GM23338 (cell line): ENCODE results near the gene ECD. TPM values are rescaled to one million over a fixed set of nuclear protein-coding genes. Genes with fewer than 3 reads are reported as not detected.

Experiments
- CREB1 ChIP-seq: fragments of 250-450 bp; sonication (Bioruptor Pico); IDR thresholded peaks from 2 replicates; pipeline ENCODE4 v1.5.0; 2020; ENCODE audit warnings: low read depth, mild to moderate bottlenecking, moderate library complexity
- EZH2phosphoT487 ChIP-seq: fragments of 200-600 bp; sonication (generic); IDR thresholded peaks from one replicate; pipeline ENCODE4 v1.8.1; 2018; ENCODE audit warnings: antibody characterized with exemption; ENCODE audit not compliant: unreplicated experiment
- polyA plus RNA-seq: library from polyadenylated mRNA; unstranded; fragments of >200 nt; fragmentation: Nextera tagmentation; extraction: Ambion mirVana; gene quantifications from 2 replicates; pipeline ENCODE4 v1.2.1, GENCODE V29; 2016
- total RNA-seq: library from RNA; depleted of rRNA; stranded (reverse); fragments of >200 nt; shearing (Covaris generic); gene quantifications from 2 replicates; pipeline ENCODE4 v1.2.3, GENCODE V29; 2014
- TF ChIP-seq, protein P1 (sequence below): IDR thresholded peaks from one replicate; pipeline ENCODE4 v1.6.1; 2018; ENCODE audit warnings: antibody characterized with exemption; ENCODE audit not compliant: unreplicated experiment
- TF ChIP-seq, protein P2 (sequence below): fragments of 250-450 bp; sonication (Bioruptor Pico); IDR thresholded peaks from 2 replicates; pipeline ENCODE4 v1.5.0; 2020; ENCODE audit warnings: mild to moderate bottlenecking, moderate library complexity

The ECD gene
- total and polyA plus RNA-seq, 2 experiments from 2014 or later, result 37.8 to 56.6 TPM

DNA sequence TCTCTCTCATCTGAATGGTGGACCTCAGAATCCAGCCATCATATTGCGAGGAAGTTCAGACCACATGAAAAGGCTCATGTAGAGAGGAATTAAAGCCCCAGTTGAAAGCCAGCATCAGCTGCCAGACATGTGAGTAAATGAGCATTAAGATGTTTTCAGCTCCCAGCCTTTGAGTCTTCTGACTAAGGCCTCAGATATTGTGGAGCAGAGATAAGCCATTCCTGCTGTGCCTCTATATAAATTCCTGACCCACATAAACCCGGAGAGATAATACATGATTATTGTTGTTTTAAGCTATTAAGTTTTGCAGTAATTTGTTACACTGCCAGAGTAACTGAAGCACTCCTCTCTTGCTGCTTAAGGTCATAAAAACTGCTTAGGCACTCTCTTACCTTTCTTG, 14.8 kb upstream of the ECD start (continued):
- TF ChIP-seq, protein P1, sequence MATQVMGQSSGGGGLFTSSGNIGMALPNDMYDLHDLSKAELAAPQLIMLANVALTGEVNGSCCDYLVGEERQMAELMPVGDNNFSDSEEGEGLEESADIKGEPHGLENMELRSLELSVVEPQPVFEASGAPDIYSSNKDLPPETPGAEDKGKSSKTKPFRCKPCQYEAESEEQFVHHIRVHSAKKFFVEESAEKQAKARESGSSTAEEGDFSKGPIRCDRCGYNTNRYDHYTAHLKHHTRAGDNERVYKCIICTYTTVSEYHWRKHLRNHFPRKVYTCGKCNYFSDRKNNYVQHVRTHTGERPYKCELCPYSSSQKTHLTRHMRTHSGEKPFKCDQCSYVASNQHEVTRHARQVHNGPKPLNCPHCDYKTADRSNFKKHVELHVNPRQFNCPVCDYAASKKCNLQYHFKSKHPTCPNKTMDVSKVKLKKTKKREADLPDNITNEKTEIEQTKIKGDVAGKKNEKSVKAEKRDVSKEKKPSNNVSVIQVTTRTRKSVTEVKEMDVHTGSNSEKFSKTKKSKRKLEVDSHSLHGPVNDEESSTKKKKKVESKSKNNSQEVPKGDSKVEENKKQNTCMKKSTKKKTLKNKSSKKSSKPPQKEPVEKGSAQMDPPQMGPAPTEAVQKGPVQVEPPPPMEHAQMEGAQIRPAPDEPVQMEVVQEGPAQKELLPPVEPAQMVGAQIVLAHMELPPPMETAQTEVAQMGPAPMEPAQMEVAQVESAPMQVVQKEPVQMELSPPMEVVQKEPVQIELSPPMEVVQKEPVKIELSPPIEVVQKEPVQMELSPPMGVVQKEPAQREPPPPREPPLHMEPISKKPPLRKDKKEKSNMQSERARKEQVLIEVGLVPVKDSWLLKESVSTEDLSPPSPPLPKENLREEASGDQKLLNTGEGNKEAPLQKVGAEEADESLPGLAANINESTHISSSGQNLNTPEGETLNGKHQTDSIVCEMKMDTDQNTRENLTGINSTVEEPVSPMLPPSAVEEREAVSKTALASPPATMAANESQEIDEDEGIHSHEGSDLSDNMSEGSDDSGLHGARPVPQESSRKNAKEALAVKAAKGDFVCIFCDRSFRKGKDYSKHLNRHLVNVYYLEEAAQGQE, result no peak
- TF ChIP-seq CREB1 (CRISPR knock-in tag), result no peak
- no peak for TF ChIP-seq EZH2phosphoT487
- TF ChIP-seq, protein P2, sequence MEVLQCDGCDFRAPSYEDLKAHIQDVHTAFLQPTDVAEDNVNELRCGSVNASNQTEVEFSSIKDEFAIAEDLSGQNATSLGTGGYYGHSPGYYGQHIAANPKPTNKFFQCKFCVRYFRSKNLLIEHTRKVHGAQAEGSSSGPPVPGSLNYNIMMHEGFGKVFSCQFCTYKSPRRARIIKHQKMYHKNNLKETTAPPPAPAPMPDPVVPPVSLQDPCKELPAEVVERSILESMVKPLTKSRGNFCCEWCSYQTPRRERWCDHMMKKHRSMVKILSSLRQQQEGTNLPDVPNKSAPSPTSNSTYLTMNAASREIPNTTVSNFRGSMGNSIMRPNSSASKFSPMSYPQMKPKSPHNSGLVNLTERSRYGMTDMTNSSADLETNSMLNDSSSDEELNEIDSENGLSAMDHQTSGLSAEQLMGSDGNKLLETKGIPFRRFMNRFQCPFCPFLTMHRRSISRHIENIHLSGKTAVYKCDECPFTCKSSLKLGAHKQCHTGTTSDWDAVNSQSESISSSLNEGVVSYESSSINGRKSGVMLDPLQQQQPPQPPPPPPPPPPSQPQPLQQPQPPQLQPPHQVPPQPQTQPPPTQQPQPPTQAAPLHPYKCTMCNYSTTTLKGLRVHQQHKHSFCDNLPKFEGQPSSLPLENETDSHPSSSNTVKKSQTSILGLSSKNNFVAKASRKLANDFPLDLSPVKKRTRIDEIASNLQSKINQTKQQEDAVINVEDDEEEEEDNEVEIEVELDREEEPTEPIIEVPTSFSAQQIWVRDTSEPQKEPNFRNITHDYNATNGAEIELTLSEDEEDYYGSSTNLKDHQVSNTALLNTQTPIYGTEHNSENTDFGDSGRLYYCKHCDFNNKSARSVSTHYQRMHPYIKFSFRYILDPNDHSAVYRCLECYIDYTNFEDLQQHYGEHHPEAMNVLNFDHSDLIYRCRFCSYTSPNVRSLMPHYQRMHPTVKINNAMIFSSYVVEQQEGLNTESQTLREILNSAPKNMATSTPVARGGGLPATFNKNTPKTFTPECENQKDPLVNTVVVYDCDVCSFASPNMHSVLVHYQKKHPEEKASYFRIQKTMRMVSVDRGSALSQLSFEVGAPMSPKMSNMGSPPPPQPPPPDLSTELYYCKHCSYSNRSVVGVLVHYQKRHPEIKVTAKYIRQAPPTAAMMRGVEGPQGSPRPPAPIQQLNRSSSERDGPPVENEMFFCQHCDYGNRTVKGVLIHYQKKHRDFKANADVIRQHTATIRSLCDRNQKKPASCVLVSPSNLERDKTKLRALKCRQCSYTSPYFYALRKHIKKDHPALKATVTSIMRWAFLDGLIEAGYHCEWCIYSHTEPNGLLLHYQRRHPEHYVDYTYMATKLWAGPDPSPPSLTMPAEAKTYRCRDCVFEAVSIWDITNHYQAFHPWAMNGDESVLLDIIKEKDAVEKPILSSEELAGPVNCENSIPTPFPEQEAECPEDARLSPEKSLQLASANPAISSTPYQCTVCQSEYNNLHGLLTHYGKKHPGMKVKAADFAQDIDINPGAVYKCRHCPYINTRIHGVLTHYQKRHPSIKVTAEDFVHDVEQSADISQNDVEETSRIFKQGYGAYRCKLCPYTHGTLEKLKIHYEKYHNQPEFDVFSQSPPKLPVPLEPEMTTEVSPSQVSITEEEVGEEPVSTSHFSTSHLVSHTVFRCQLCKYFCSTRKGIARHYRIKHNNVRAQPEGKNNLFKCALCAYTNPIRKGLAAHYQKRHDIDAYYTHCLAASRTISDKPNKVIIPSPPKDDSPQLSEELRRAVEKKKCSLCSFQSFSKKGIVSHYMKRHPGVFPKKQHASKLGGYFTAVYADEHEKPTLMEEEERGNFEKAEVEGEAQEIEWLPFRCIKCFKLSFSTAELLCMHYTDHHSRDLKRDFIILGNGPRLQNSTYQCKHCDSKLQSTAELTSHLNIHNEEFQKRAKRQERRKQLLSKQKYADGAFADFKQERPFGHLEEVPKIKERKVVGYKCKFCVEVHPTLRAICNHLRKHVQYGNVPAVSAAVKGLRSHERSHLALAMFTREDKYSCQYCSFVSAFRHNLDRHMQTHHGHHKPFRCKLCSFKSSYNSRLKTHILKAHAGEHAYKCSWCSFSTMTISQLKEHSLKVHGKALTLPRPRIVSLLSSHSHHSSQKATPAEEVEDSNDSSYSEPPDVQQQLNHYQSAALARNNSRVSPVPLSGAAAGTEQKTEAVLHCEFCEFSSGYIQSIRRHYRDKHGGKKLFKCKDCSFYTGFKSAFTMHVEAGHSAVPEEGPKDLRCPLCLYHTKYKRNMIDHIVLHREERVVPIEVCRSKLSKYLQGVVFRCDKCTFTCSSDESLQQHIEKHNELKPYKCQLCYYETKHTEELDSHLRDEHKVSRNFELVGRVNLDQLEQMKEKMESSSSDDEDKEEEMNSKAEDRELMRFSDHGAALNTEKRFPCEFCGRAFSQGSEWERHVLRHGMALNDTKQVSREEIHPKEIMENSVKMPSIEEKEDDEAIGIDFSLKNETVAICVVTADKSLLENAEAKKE (CRISPR knock-in tag), result no peak
